ENCODE data around the gene CHRM2. TPM values are rescaled to one million over a fixed set of nuclear protein-coding genes. Genes with fewer than 3 reads are reported as not detected.

CHRM2 gene
- total and polyA plus RNA-seq, 9 of the 15 experiments (the other 6 are each of a cell fraction or from before 2014, with no cell fraction given), result not detected

GRCh38 chr7:136938476-136938875 lies 70.0 kb downstream of the CHRM2 start:
- whole genome bisulfite sequencing (ENCODE audit: insufficient coverage, low coverage, missing lambda C conversion rate), result under 1% methylated on average over 11 of the region's 13 CpGs
- in situ Hi-C loops (cut with MboI), result no loop called here
- Histone ChIP-seq H3K79me2 (ENCODE audit: control insufficient read depth, insufficient read depth, low read length) (no peaks in the 10 kb centered on the region), H3K4me2 (ENCODE audit: insufficient read depth, low read length) (no peak overlapping the region), H3K36me3 (ENCODE audit: control insufficient read depth, insufficient read depth, low read length) (no peaks in the 10 kb centered on the region), H4K20me1 (replicated peaks; ENCODE audit: control insufficient read depth, insufficient read depth, low read length) (no peaks in the 10 kb centered on the region), H3K9me3 (replicated peaks; ENCODE audit: control insufficient read depth, insufficient read depth, low read depth, low read length) (0 out of 2 replicates have a peak, but pooled peaks cover 2% of the 10 kb centered on the region), H3K27ac (ENCODE audit: extremely low read depth, low read depth, low read length) (no peak overlapping the region), H3K9ac (ENCODE audit: insufficient read depth in 1 of 2, low read depth in 2 of 2, low read length in 2 of 2) (no peak overlapping the region), H3K9me1 (ENCODE audit: control insufficient read depth, insufficient read depth, low read length) (no peaks in the 10 kb centered on the region), H3K4me1 (replicated peaks in 1 of 2; ENCODE audit: control insufficient read depth in 2 of 2, insufficient read depth in 2 of 2, low read length in 2 of 2) (no peaks in the 10 kb centered on the region), H2AFZ (ENCODE audit: low read depth, low read length) (no peak overlapping the region), H3K4me3 (no peak overlapping the region), H3K27me3 (ENCODE audit: control insufficient read depth in 2 of 2, insufficient read depth in 2 of 2, low read length in 2 of 2) (no peaks in the 10 kb centered on the region)
- ChIA-PET CTCF (ENCODE audit: low intra/inter-chr PET ratio) (no interaction called here), POLR2A (interaction anchor here (1.1 kb wide), 1 partner anchor 10 kb away, joined by 3 read pairs; no protein-coding TSS in a partner anchor)
- ATAC-seq (no peak), FAIRE-seq (no peak), DNase-seq (ENCODE audit: extremely low read depth in 1 of 4, low spot score in 3 of 4) (no peak)
- intact Hi-C loops (cut with micrococcal nuclease), result no loop called here
- no TSS peak for BruUV-seq (replicated peaks)
- no peak for TF ChIP-seq ZNF253 (CRISPR knock-in tag; conservative IDR thresholded peaks at IDR 0.05)

DNA sequence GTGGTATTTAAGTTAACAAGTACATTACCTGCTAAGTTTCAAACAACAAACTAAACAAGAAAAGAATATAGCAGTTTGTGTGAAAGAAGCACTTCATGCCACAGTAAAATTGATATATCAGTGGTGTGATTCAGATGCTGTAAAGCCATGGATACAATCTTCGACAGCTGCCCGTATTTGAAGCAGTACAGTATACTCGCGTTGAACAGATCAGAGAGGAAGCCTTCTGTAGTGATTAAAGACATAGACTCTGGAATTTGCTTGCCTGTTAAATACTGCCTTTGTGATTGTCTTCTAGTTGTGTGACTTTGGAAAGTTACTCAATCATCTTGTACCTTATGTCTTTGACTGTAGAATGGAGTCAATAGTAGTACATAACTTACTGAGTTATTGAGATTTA lies 71.7 kb downstream of the CHRM2 start:
- H3K27ac ChIP-seq (ENCODE audit: extremely low read depth, low read depth, low read length), result no peak overlapping the region
- ChIA-PET CTCF (ENCODE audit: low intra/inter-chr PET ratio) (no interaction called here), POLR2A (no interaction called here)
- H3K9me3 ChIP-seq (replicated peaks; ENCODE audit: control insufficient read depth, insufficient read depth, low read depth, low read length), result 0 out of 2 replicates have a peak, but pooled peaks cover 2% of the 10 kb centered on the region
- H3K79me2 ChIP-seq (ENCODE audit: control insufficient read depth, insufficient read depth, low read length), result no peaks in the 10 kb centered on the region
- no peaks in the 10 kb centered on the region for H3K9me1 ChIP-seq (ENCODE audit: control insufficient read depth, insufficient read depth, low read length)
- H2AFZ ChIP-seq (ENCODE audit: low read depth, low read length), result no peak overlapping the region
- 0% methylated on average over 4 of the region's 4 CpGs for WGBS (ENCODE audit: insufficient coverage, low coverage, missing lambda C conversion rate)
- no peak overlapping the region for H3K4me3 ChIP-seq
- no peak for FAIRE-seq
- H4K20me1 ChIP-seq (replicated peaks; ENCODE audit: control insufficient read depth, insufficient read depth, low read length), result no peaks in the 10 kb centered on the region
- no peak for DNase-seq (ENCODE audit: extremely low read depth in 1 of 4, low spot score in 3 of 4)
- no peak for TF ChIP-seq BACH1 (tag; IDR thresholded peaks at IDR 0.05)
- no peak for TF ChIP-seq TRIM24 (IDR thresholded peaks at IDR 0.05)
- no peak for TF ChIP-seq PHF21A (IDR thresholded peaks at IDR 0.05; ENCODE audit: borderline replicate concordance, low read depth)
- TF ChIP-seq, protein P1, sequence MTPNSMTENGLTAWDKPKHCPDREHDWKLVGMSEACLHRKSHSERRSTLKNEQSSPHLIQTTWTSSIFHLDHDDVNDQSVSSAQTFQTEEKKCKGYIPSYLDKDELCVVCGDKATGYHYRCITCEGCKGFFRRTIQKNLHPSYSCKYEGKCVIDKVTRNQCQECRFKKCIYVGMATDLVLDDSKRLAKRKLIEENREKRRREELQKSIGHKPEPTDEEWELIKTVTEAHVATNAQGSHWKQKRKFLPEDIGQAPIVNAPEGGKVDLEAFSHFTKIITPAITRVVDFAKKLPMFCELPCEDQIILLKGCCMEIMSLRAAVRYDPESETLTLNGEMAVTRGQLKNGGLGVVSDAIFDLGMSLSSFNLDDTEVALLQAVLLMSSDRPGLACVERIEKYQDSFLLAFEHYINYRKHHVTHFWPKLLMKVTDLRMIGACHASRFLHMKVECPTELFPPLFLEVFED (CRISPR knock-in tag; conservative IDR thresholded peaks at IDR 0.05), result no peak
- no peak for TF ChIP-seq TBP (optimal IDR thresholded peaks at IDR 0.05; ENCODE audit: low read depth, low read length)
- TF ChIP-seq ZNF644 (tag; IDR thresholded peaks at IDR 0.05; ENCODE audit: low read depth), result no peak
- TF ChIP-seq, protein P2, sequence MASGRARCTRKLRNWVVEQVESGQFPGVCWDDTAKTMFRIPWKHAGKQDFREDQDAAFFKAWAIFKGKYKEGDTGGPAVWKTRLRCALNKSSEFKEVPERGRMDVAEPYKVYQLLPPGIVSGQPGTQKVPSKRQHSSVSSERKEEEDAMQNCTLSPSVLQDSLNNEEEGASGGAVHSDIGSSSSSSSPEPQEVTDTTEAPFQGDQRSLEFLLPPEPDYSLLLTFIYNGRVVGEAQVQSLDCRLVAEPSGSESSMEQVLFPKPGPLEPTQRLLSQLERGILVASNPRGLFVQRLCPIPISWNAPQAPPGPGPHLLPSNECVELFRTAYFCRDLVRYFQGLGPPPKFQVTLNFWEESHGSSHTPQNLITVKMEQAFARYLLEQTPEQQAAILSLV (tag; IDR thresholded peaks at IDR 0.05), result no peak
- no peak for TF ChIP-seq ZC3H4 (CRISPR knock-in tag; IDR thresholded peaks at IDR 0.05; ENCODE audit: borderline replicate concordance)
- TF ChIP-seq SFPQ (IDR thresholded peaks at IDR 0.05; ENCODE audit: low read depth, low read length), result no peak
- BruUV-seq (replicated peaks), result no TSS peak
- ATAC-seq, result no peak
- H3K4me1 ChIP-seq (replicated peaks in 1 of 2; ENCODE audit: control insufficient read depth in 2 of 2, insufficient read depth in 2 of 2, low read length in 2 of 2), result no peaks in the 10 kb centered on the region
- no peaks in the 10 kb centered on the region for H3K27me3 ChIP-seq (ENCODE audit: control insufficient read depth in 2 of 2, insufficient read depth in 2 of 2, low read length in 2 of 2)
- H3K36me3 ChIP-seq (ENCODE audit: control insufficient read depth, insufficient read depth, low read length), result no peaks in the 10 kb centered on the region
- intact Hi-C loops (cut with micrococcal nuclease) (no loop called here), in situ Hi-C loops (cut with MboI) (no loop called here)
- no peak overlapping the region for H3K4me2 ChIP-seq (ENCODE audit: insufficient read depth, low read length)
- H3K9ac ChIP-seq (ENCODE audit: insufficient read depth in 1 of 2, low read depth in 2 of 2, low read length in 2 of 2), result no peak overlapping the region

All from K562 (cell line).